Measurements from ENCODE around the gene CYTH4. TPM values are rescaled to one million over a fixed set of nuclear protein-coding genes. Genes with fewer than 3 reads are reported as not detected.

The CYTH4 gene
- total RNA-seq, 1 donor from 2014 or later, result not detected

- TF ChIP-seq CTCF (IDR thresholded peaks at IDR 0.05), result no peak
- no peak for TF ChIP-seq EZH2 (IDR thresholded peaks at IDR 0.05)
- no peak for TF ChIP-seq EZH2phosphoT487 (IDR thresholded peaks at IDR 0.05)
- Mint-ChIP-seq H3K4me3 (no peak overlapping the region), H3K4me1 (peaks cover 7% of the 10 kb centered on the region), H3K27me3 (ENCODE audit: insufficient read depth, low read depth) (peaks cover 2% of the 10 kb centered on the region), H3K27ac (no peak overlapping the region), H3K36me3 (no peaks in the 10 kb centered on the region), H3K9me3 (peaks cover 21% of the 10 kb centered on the region)
- H3F3A ChIP-seq (ENCODE audit: low read depth), result no peaks in the 10 kb centered on the region
- no peak for DNase-seq (ENCODE audit: low spot score)
- H3K9ac ChIP-seq, result no peak overlapping the region
- H3K27me3 ChIP-seq, result no peaks in the 10 kb centered on the region
- no peaks in the 10 kb centered on the region for H4K20me1 ChIP-seq (ENCODE audit: low read depth)
- H3K79me2 ChIP-seq (ENCODE audit: low read depth), result no peaks in the 10 kb centered on the region
- no peak overlapping the region for H3K4me2 ChIP-seq
- H3K9me3 ChIP-seq (ENCODE audit: low read depth), result peaks cover 3% of the 10 kb centered on the region
- no peak overlapping the region for H3K27ac ChIP-seq
- peak overlapping the region; percentile 92 for H2AFZ ChIP-seq (replicated peaks)
- no peaks in the 10 kb centered on the region for H3K36me3 ChIP-seq
- peaks cover 6% of the 10 kb centered on the region for H3K4me1 ChIP-seq
- no peak overlapping the region for H3K4me3 ChIP-seq
Observed at GRCh38 chr22:37267661-37268413, 14.5 kb upstream of the CYTH4 start.

GRCh38 chr22:37269936-37270678, 12.2 kb upstream of the CYTH4 start:
- Histone ChIP-seq H3K4me3 (no peak overlapping the region), H3K36me3 (no peaks in the 10 kb centered on the region), H3K27ac (no peak overlapping the region), H3K4me2 (no peak overlapping the region), H2AFZ (replicated peaks) (no peak overlapping the region), H3K4me1 (peaks cover 6% of the 10 kb centered on the region), H3K9ac (no peak overlapping the region), H3F3A (ENCODE audit: low read depth) (no peaks in the 10 kb centered on the region), H3K9me3 (ENCODE audit: low read depth) (no peaks in the 10 kb centered on the region), H3K27me3 (no peaks in the 10 kb centered on the region), H3K79me2 (ENCODE audit: low read depth) (no peaks in the 10 kb centered on the region), H4K20me1 (ENCODE audit: low read depth) (no peaks in the 10 kb centered on the region)
- Mint-ChIP-seq H3K27me3 (ENCODE audit: insufficient read depth, low read depth) (peaks cover 7% of the 10 kb centered on the region), H3K4me3 (no peak overlapping the region), H3K36me3 (no peaks in the 10 kb centered on the region), H3K9me3 (peaks cover 4% of the 10 kb centered on the region), H3K4me1 (peaks cover 7% of the 10 kb centered on the region), H3K27ac (no peak overlapping the region)
- TF ChIP-seq EZH2 (IDR thresholded peaks at IDR 0.05) (no peak), CTCF (IDR thresholded peaks at IDR 0.05) (no peak), EZH2phosphoT487 (IDR thresholded peaks at IDR 0.05) (no peak)
- no peak for DNase-seq (ENCODE audit: low spot score)

GRCh38 chr22:37270928-37271650, 11.2 kb upstream of the CYTH4 start:
- Histone ChIP-seq H3K27me3 (no peaks in the 10 kb centered on the region), H3K4me2 (no peak overlapping the region), H3K9me3 (ENCODE audit: low read depth) (no peaks in the 10 kb centered on the region), H2AFZ (replicated peaks) (no peak overlapping the region), H3K79me2 (ENCODE audit: low read depth) (no peaks in the 10 kb centered on the region), H3K4me3 (no peak overlapping the region), H3K36me3 (no peaks in the 10 kb centered on the region), H3F3A (ENCODE audit: low read depth) (no peaks in the 10 kb centered on the region), H3K9ac (no peak overlapping the region), H3K4me1 (peaks cover 6% of the 10 kb centered on the region), H3K27ac (no peak overlapping the region), H4K20me1 (ENCODE audit: low read depth) (no peaks in the 10 kb centered on the region)
- no peak overlapping the region for H3K4me3 Mint-ChIP-seq
- no peaks in the 10 kb centered on the region for H3K9me3 Mint-ChIP-seq
- H3K27ac Mint-ChIP-seq, result no peak overlapping the region
- no peak for DNase-seq (ENCODE audit: low spot score)
- H3K27me3 Mint-ChIP-seq (ENCODE audit: insufficient read depth, low read depth), result peaks cover 9% of the 10 kb centered on the region
- TF ChIP-seq EZH2 (IDR thresholded peaks at IDR 0.05) (no peak), EZH2phosphoT487 (IDR thresholded peaks at IDR 0.05) (no peak), CTCF (IDR thresholded peaks at IDR 0.05) (no peak)
- H3K4me1 Mint-ChIP-seq, result peaks cover 7% of the 10 kb centered on the region
- H3K36me3 Mint-ChIP-seq, result no peaks in the 10 kb centered on the region

Measured in neural progenitor cell (in vitro differentiated cells).